Spleen (tissue), 7 donors: Measurements from ENCODE around the gene TSHZ2.

ENCODE experiments used
- CTCF ChIP-seq, 11 experiments: fragments of 200-600 bp in 7 of 11; fragments of 450-650 bp in 4 of 11; sonication (generic) in 4 of 11; IDR thresholded peaks in 8 of 11; conservative IDR thresholded peaks in 3 of 11; 1 replicate in 7 of 11; 2 replicates in 4 of 11; pipeline versions ENCODE4 v1.4.0 to v1.8.0; 2016 to 2021; ENCODE audit warnings: antibody characterized with exemption in 11 of 11, inconsistent platforms in 4 of 11, mild to moderate bottlenecking in 1 of 11
- POLR2A ChIP-seq, 3 donors: fragments of 450-650 bp; IDR thresholded peaks; one replicate each; pipeline ENCODE4 v1.5.1; 2017; ENCODE audit warnings: antibody characterized with exemption in 3 of 3, mild to moderate bottlenecking in 1 of 3
- POLR2AphosphoS5 ChIP-seq, 3 donors: sonication (generic); formaldehyde crosslinking; IDR thresholded peaks; one replicate each; pipeline ENCODE4 v1.5.1; 2017; ENCODE audit warnings: antibody characterized with exemption in 3 of 3
- donor health status: DM: no; HTN: no; CAD: no; lungs with moderate emphysema.
- donor health status: DM: no; HTN: no; CAD: no.
- donor health status: DM: no; HTN: no; CAD: no.

DNA sequence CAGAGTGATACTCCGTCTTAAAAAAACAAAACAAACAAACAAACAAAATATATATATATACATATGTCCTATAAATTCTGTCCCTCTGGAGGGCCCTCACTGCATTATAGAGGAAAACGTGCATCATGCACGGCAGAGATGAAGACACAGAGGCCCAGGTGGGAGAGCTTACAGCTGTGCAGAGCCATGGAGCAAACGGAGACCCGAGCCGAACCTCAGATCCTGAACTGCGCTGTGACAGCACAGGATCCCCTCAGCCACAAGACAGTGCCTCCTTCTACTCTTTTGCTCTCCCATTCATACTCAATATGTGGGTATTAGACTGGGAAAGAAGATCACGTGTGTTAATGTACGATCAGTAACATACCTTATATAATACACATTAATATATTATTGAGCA lies 539.9 kb downstream of the TSHZ2 start:
- TF ChIP-seq POLR2A (IDR thresholded peaks at IDR 0.05) (no peak), CTCF (IDR thresholded peaks at IDR 0.05 in 8 of 11, conservative IDR thresholded peaks at IDR 0.05 in 3 of 11) (no peak), POLR2AphosphoS5 (IDR thresholded peaks at IDR 0.05) (no peak)
